Adipocyte (in vitro differentiated cells): ENCODE measurements around the gene CHN1.

Experiments used
- DNase-seq: peaks from one replicate; pipeline ENCODE4 v3.0.0-alpha.2; 2015; ENCODE audit warnings: low read depth
- H3K27me3 ChIP-seq: replicated peaks from 2 replicates; pipeline ENCODE4 v1.7.0; 2013; ENCODE audit warnings: mild to moderate bottlenecking, low read length, moderate library complexity; ENCODE audit not compliant: control insufficient read depth, insufficient read depth
- H3K36me3 ChIP-seq: 2 replicates; pipeline ENCODE4 v1.7.0; 2013; ENCODE audit warnings: low read length, mild to moderate bottlenecking, moderate library complexity; ENCODE audit not compliant: control insufficient read depth, insufficient read depth, severe bottlenecking
- H3K4me1 ChIP-seq: 2 replicates; pipeline ENCODE4 v1.7.0; 2013; ENCODE audit warnings: mild to moderate bottlenecking, low read length, moderate library complexity; ENCODE audit not compliant: control insufficient read depth, insufficient read depth
- H3K4me3 ChIP-seq: 2 replicates; pipeline ENCODE4 v1.7.0; 2013; ENCODE audit warnings: mild to moderate bottlenecking, low read length, moderate library complexity
- H3K9ac ChIP-seq: 2 replicates; pipeline ENCODE4 v1.7.0; 2013; ENCODE audit warnings: mild to moderate bottlenecking, low read length, moderate library complexity
- H3K9me3 ChIP-seq: 2 replicates; pipeline ENCODE4 v1.7.0; 2013; ENCODE audit warnings: mild to moderate bottlenecking, low read length, moderate library complexity; ENCODE audit not compliant: control insufficient read depth

Gene CHN1

DNA sequence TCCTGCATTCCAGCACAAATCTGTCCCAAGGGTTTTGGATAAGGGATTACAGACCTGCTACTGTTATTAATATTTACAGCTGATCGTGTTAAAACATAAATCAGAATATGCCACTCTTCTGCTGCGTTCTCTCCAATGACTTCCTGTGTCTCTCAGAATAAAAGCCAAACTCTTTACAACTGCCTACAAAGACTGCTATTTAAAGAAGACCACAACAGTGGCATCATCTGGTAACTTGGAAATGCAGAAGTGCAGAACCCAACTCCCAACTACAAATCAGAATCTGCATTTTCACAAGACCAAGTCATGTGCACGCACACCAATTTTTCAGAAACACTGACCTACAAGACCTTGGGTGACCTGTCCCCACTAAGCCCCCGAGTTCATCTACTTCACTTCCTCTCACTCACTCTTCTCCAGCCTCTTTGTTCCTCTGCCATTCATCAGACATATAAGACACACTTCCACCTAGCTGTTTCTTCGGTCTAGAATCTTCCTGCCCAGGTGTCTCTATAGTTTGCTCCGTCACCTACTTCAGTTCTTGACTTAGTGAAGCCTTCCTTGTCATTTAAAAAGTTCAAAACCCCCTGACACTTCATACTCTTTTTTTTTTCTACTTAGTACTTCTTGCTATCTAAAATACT is 36.0 kb downstream of the CHN1 start:
- H3K9ac ChIP-seq = no peak overlapping the region
- no peak for DNase-seq
- no peaks in the 10 kb centered on the region for H3K27me3 ChIP-seq
- H3K4me1 ChIP-seq = peaks cover 50% of the 10 kb centered on the region
- H3K36me3 ChIP-seq = no peaks in the 10 kb centered on the region
- no peak overlapping the region for H3K4me3 ChIP-seq
- no peaks in the 10 kb centered on the region for H3K9me3 ChIP-seq

DNA sequence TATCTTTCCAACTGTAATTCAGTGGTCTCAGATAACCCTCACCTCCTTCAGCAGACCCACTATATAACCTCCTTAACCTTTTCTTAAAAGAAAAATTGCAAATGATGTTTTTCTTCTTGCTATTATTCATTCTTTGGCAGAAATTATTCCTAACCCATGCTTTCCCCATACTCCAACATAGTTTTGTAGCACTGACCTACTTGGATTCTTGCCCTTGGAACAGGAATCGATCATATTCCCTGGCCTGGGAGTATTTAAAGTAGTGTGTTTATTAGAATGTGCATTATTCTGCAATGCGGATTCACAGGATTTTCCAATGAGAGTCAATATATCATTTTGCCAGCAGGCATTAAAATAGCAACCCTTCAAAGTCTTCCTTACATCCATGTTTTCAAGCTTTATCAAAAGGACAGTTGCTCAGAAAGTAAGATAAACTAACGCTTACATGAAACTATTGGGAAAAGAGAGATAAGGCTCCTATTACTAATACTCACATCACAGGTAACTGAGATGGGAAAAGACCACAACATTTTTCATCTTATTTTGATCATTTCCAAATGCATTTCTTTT is 37.4 kb downstream of the CHN1 start:
- Histone ChIP-seq H3K9ac (no peak overlapping the region), H3K4me1 (peaks cover 48% of the 10 kb centered on the region), H3K9me3 (peaks cover 4% of the 10 kb centered on the region), H3K4me3 (peak overlapping the region; percentile 7), H3K36me3 (no peaks in the 10 kb centered on the region), H3K27me3 (no peaks in the 10 kb centered on the region)
- DNase-seq = no peak

DNA sequence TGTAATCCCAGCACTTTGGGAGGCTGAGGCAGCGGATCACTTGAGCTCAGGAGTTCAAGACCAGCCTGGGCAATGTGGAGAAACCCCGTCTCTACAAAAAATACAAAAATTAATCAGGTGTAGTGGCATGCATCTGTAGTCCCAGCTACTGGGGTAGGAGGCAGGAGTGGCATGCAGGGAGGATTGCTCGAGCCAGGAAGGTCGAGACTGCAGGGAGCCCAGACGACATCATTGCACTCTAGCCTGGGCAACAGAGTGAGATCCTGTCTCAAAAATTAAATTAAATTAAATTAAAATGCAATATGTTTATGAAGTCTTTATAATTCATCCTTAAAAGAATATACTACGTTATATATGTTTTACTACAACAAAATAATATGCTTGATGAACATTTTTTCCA is 38.1 kb downstream of the CHN1 start:
- Histone ChIP-seq H3K9me3 (peaks cover 4% of the 10 kb centered on the region), H3K4me1 (peaks cover 43% of the 10 kb centered on the region), H3K9ac (peak overlapping the region; percentile 71), H3K27me3 (no peaks in the 10 kb centered on the region), H3K4me3 (peak overlapping the region; percentile 61), H3K36me3 (no peaks in the 10 kb centered on the region)
- no peak for DNase-seq

DNA sequence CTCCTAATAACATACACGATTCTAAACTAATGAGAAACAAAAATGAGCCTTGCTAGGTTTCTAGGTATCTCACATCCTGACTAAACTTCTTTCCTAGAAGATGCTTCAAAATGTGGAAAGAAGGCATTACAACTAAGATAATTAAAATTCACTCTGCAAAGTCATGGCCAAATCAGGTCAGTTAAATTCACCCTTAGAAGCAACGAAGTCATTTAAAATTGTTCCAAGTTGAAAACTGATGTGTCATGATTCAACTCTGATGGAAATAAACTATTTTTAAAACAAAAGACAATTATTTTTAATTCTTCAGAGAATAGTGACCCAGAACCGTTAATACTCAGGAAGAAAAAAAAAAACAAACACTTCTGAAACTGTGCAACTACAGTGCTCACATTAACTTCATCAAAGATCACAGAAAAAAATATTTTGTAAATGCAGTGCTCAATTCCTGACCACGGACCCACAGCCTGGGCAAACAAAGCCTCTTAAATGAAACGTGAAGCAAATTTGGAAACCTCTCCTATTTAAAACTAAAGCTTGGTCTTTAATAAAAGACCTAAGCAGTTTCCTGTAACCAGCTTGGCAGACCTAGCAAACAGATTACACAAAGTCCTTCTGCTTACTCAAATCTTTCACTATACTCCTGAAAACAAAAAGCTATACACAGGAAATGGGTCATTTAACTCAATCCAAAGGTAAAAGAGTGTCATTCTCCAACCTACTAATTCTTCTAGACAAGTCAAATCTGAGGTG is 39.0 kb downstream of the CHN1 start:
- H3K9ac ChIP-seq = peak overlapping the region; percentile 71
- H3K36me3 ChIP-seq = no peaks in the 10 kb centered on the region
- peaks cover 4% of the 10 kb centered on the region for H3K9me3 ChIP-seq
- peak overlapping the region; percentile 61 for H3K4me3 ChIP-seq
- DNase-seq = peak; percentile 34
- no peaks in the 10 kb centered on the region for H3K27me3 ChIP-seq
- peaks cover 36% of the 10 kb centered on the region for H3K4me1 ChIP-seq

DNA sequence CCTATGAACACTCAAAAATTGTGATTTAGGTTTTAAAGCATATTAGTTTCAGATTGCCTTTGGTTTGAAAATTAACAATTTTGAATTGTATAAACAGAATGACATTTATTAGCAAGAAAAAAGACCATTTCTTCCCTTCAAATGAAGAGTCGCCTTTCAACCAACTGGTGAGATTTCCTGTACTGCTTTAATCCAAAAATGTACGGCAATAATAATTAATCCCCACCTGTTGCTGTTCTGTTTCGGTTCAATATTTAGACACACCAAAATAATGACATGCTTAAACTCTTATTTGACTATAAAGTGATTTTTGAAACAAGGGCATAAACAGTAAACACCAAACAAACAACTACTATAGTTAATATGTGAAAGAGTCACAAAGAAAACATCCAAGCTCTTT is 39.6 kb downstream of the CHN1 start:
- no peak for DNase-seq
- Histone ChIP-seq H3K36me3 (no peaks in the 10 kb centered on the region), H3K4me1 (peaks cover 36% of the 10 kb centered on the region), H3K9me3 (peaks cover 4% of the 10 kb centered on the region), H3K27me3 (no peaks in the 10 kb centered on the region), H3K9ac (peak overlapping the region; percentile 71), H3K4me3 (peak overlapping the region; percentile 61)

DNA sequence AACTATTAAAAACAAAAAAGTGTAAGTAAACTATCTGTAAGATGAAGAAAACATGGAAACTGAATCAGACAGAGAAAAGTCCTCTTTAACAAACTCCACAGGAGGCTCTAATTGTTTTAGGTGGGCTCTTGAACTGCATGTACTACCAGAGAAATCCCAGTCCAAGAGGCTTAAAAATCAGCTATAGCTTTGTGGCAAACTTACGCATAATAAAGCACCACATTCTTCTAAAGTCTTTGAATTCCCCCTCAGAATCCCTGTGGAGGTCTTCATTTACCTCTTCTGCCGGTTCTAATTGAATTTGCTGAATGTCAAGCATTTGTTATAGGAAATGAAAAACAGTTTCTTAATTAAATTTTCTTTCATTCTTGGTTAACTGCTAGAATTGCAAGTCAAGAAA is 40.8 kb downstream of the CHN1 start:
- DNase-seq = no peak
- Histone ChIP-seq H3K27me3 (no peaks in the 10 kb centered on the region), H3K9me3 (peaks cover 4% of the 10 kb centered on the region), H3K4me1 (peaks cover 46% of the 10 kb centered on the region), H3K36me3 (no peaks in the 10 kb centered on the region), H3K4me3 (no peak overlapping the region), H3K9ac (no peak overlapping the region)

DNA sequence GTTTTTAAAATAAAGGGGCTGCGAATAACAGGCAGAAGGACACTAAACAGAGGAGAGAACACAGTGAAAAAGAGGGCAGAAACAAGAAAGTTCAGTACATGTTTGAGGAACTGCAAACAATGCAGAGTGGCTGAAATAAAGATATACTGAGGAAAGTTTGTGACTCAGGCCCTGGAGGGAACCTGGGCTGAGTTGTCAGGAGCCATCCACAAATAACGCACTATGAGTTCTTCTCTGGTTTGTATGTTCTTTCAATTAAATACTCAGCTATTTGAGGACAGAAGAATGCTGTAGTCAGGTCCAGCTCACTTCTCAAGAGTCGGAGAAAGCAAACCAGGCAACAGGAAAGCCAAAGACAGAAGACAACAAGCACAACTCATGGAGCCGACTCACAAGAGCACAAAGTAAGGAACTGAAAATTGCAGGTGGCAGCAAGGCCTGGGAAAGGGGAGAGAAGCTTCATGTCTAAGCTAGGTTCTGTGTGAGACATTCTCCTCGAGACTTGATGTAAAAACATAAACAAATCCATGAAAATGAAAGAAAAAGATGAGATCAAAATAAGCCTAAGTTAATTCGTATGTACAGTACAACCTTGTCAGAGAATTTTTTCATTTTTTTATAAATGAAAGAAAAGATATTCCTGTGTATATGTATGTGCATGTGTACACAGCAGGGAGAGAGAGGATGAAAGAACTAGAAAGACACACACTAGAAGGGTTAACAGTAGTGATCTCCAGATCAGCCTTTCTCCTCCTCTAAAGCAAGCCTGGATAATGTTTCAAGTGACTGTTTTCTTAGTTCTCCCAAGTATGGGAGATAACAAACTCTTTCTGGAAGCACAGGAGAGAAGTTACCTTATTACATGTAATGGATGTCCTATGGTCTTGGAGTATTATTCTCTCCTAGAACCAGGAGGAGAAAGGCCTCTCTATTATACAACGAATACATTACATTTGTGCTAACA is 41.5 kb downstream of the CHN1 start:
- Histone ChIP-seq H3K4me1 (peaks cover 47% of the 10 kb centered on the region), H3K36me3 (no peaks in the 10 kb centered on the region), H3K4me3 (no peak overlapping the region), H3K9ac (no peak overlapping the region), H3K9me3 (peaks cover 4% of the 10 kb centered on the region), H3K27me3 (no peaks in the 10 kb centered on the region)
- no peak for DNase-seq

DNA sequence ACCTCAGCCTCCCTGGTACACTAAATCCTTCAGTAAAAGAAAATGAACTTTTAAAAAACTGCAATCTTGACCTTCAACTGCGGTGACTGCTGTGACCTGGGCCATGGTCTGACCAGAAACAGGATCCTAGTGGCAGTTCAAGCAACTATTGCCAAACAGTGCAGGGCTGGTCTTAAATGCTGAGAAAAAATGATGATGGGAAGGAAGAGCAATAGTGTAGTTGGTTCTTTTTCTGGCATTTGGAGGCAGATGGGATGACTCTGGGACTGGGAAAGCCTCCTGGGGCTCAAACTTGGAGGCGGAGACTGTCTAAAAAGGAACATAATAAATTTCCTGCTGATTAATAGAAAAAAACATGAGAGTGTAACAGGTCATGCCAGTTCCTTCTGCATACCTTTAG is 45.4 kb downstream of the CHN1 start:
- no peak overlapping the region for H3K4me3 ChIP-seq
- H3K27me3 ChIP-seq = no peaks in the 10 kb centered on the region
- H3K9me3 ChIP-seq = peaks cover 4% of the 10 kb centered on the region
- no peak for DNase-seq
- H3K36me3 ChIP-seq = no peaks in the 10 kb centered on the region
- H3K4me1 ChIP-seq = peaks cover 13% of the 10 kb centered on the region
- no peak overlapping the region for H3K9ac ChIP-seq

DNA sequence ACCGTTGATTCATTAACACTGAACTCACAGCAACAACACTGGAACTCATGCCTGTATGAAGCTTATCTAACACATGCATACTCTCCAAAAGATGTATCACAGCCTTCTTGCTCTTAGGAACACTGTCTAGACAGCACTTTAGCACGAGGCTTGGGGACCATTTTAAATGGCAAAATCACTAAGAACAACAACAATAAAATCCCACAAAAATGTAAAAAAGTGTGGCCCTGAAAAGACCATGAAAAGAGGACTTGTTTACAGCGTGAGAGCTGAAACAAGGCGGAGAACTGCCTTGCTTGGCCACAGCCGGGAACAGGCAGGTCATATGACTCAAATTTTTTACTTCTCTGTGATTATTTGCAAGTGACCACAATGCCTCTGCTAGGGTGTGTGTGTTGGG is 48.1 kb downstream of the CHN1 start:
- no peak for DNase-seq

DNA sequence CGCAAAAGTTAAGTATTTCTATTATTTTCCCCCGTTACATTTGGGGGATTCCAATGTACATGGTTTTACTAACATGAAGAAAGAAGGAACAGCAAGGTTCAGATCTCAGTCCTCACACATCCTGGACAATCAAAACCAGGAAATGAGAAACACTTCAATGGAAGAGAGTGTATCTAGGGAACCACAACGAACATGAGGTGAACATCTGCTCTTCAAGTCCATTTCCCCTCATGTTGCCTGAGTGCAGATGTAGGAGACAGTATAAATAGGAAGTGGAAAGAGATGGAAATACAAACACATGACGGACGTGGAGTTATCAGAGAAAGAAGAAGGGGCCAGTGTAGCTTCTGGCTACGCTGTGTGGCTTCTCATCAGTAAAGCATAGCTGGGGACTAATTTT is 52.6 kb downstream of the CHN1 start:
- no peak overlapping the region for H3K4me3 ChIP-seq
- DNase-seq = no peak
- no peaks in the 10 kb centered on the region for H3K9me3 ChIP-seq
- no peaks in the 10 kb centered on the region for H3K36me3 ChIP-seq
- H3K4me1 ChIP-seq = no peaks in the 10 kb centered on the region
- H3K9ac ChIP-seq = no peak overlapping the region
- no peaks in the 10 kb centered on the region for H3K27me3 ChIP-seq

More for the DNA sequence above, 48.1 kb downstream of the CHN1 start:
- H3K4me1 ChIP-seq = peaks cover 13% of the 10 kb centered on the region
- no peaks in the 10 kb centered on the region for H3K27me3 ChIP-seq
- H3K4me3 ChIP-seq = no peak overlapping the region
- H3K9me3 ChIP-seq = no peaks in the 10 kb centered on the region
- no peak overlapping the region for H3K9ac ChIP-seq
- no peaks in the 10 kb centered on the region for H3K36me3 ChIP-seq

DNA sequence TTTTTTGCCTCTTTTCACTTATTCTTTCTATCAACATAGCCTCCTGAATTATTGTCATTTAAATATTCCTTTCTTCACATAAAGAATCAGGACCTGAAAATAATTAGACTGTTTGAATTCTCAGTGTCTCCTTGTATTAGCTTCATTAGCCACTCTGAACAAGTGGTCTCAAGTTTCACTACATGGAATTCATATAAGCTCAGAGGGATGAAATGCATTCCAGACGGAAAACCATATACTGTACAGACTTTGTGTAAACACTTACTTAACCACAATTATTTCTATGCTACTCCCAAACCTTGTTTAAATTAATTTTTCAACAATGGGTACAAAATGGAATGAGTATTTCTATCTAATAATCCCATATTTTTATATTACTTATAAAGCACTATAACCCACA is 53.4 kb downstream of the CHN1 start:
- no peaks in the 10 kb centered on the region for H3K9me3 ChIP-seq
- no peaks in the 10 kb centered on the region for H3K36me3 ChIP-seq
- DNase-seq = peak; percentile 87
- H3K9ac ChIP-seq = no peak overlapping the region
- H3K27me3 ChIP-seq = no peaks in the 10 kb centered on the region
- no peak overlapping the region for H3K4me3 ChIP-seq
- no peaks in the 10 kb centered on the region for H3K4me1 ChIP-seq
